ENCODE measurements around the gene ZSCAN20.

DNA sequence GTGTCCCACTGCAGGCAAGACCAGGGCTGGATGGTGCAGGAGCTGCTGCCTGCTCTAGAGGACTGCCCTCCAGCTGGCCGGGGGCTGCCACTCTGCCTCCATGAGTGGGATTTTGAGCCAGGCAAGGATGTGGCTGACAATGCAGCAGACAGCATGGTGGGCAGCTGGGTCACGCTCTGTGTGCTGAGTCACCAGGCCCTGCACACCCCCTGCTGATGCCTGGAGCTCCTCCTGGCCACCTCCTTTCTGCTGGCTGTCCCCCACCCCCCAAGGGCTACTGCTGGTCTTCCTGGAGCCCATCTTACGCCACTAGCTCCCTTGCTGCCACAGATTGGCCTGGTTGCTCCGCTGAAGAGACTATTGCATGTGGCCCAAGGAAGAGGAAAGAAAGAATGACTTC lies 3.9 kb upstream of the ZSCAN20 start:
- TF ChIP-seq CTCF (conservative IDR thresholded peaks at IDR 0.05) (no peak), ZFX (IDR thresholded peaks at IDR 0.05) (no peak)
